ENCODE results near the gene ATP8B2.

Gene ATP8B2

GRCh38 chr1:154384650-154385489 lies 59.5 kb downstream of the ATP8B2 start:
- TF ChIP-seq REST (IDR thresholded peaks at IDR 0.05; ENCODE audit: insufficient replicate concordance, low read depth): no peak
- TF ChIP-seq CTCF (IDR thresholded peaks at IDR 0.05; ENCODE audit: insufficient read depth, low read length): no peak
- no peak for TF ChIP-seq SPI1 (IDR thresholded peaks at IDR 0.05; ENCODE audit: borderline replicate concordance, low read depth)
- no peak for TF ChIP-seq POLR2AphosphoS5 (IDR thresholded peaks at IDR 0.05; ENCODE audit: low read depth)
- TF ChIP-seq GABPA (IDR thresholded peaks at IDR 0.05; ENCODE audit: low read depth): no peak
- Histone ChIP-seq H3K27me3 (ENCODE audit: insufficient read depth, poor library complexity, severe bottlenecking) (no peaks in the 10 kb centered on the region), H3K4me3 (replicated peaks; ENCODE audit: insufficient read depth, low read length) (no peak overlapping the region), H3K27ac (replicated peaks) (peak overlapping the region; percentile 11; the same call in 1 of the 2 replicates)
- no peak for DNase-seq (ENCODE audit: low read depth in 1 of 2, low spot score in 1 of 2)

GRCh38 chr1:154386643-154387352 lies 61.5 kb downstream of the ATP8B2 start:
- Histone ChIP-seq H3K4me3 (replicated peaks; ENCODE audit: insufficient read depth, low read length) (no peak overlapping the region), H3K27me3 (ENCODE audit: insufficient read depth, poor library complexity, severe bottlenecking) (no peaks in the 10 kb centered on the region), H3K27ac (replicated peaks) (peak overlapping the region; percentile 37)
- DNase-seq (ENCODE audit: low read depth in 1 of 2, low spot score in 1 of 2): peak in 1 of 2 experiments; percentile 41
- no peak for TF ChIP-seq GABPA (IDR thresholded peaks at IDR 0.05; ENCODE audit: low read depth)
- TF ChIP-seq SPI1 (IDR thresholded peaks at IDR 0.05; ENCODE audit: borderline replicate concordance, low read depth): peak; percentile 28; the same call in 1 of the 2 replicates
- TF ChIP-seq POLR2AphosphoS5 (IDR thresholded peaks at IDR 0.05; ENCODE audit: low read depth): no peak
- TF ChIP-seq CTCF (IDR thresholded peaks at IDR 0.05; ENCODE audit: insufficient read depth, low read length): no peak

- DNase-seq (ENCODE audit: low read depth in 1 of 2, low spot score in 1 of 2): no peak
- Histone ChIP-seq H3K4me3 (replicated peaks; ENCODE audit: insufficient read depth, low read length) (no peak overlapping the region), H3K27me3 (ENCODE audit: insufficient read depth, poor library complexity, severe bottlenecking) (no peaks in the 10 kb centered on the region), H3K27ac (replicated peaks) (no peak overlapping the region)
- no peak; the same call in 1 of the 2 replicates for TF ChIP-seq SPI1 (IDR thresholded peaks at IDR 0.05; ENCODE audit: borderline replicate concordance, low read depth)
- no peak for TF ChIP-seq CTCF (IDR thresholded peaks at IDR 0.05; ENCODE audit: insufficient read depth, low read length)
- no peak for TF ChIP-seq GABPA (IDR thresholded peaks at IDR 0.05; ENCODE audit: low read depth)
- no peak for TF ChIP-seq REST (IDR thresholded peaks at IDR 0.05; ENCODE audit: insufficient replicate concordance, low read depth)
- TF ChIP-seq POLR2AphosphoS5 (IDR thresholded peaks at IDR 0.05; ENCODE audit: low read depth): no peak
Measured at GRCh38 chr1:154391086-154391770, 65.9 kb downstream of the ATP8B2 start.
